K562 (cell line): ENCODE measurements around the gene NEURL1. TPM values are rescaled to one million over a fixed set of nuclear protein-coding genes. Genes with fewer than 3 reads are reported as not detected.

Experiments
- ATAC-seq: fragments of 200-7000 bp; cut with Tn5 transposase; 3 replicates; pipeline ENCODE4 v1.9.1; 2020; ENCODE audit warnings: moderate library complexity
- BruUV-seq: library from RNA; stranded (reverse); fragments of 400-500 nt; replicated peaks from 2 replicates; lab custom pipeline; 2021; lab: Mats Ljungman, UMichigan
- CTCF ChIA-PET: fragments of 300-600 bp; formaldehyde crosslinking; extraction: SDS; loops from one replicate; lab custom pipeline; 2021; ENCODE audit warnings: low intra/inter-chr PET ratio; lab: Yijun Ruan, JAX
- POLR2A ChIA-PET: fragments of 300-600, 350-650 bp; sonication (Branson Sonifier 250); formaldehyde crosslinking; extraction: SDS; loops from one replicate; lab custom pipeline; 2021; ENCODE audit warnings: antibody characterized with exemption, inconsistent platforms; lab: Yijun Ruan, JAX
- DNase-seq, 4 experiments: peaks; one replicate each; pipeline versions ENCODE4 v3.0.0 to v3.0.0-alpha.2; 2011 to 2018; ENCODE audit warnings: low spot score in 3 of 4, mixed read lengths in 3 of 4; ENCODE audit errors: extremely low read depth in 1 of 4
- FAIRE-seq: peaks from 2 replicates; lab custom pipeline; 2011; peaks lifted over from hg19 to GRCh38; lab: Jason Lieb, UNC
- H2AFZ ChIP-seq: 2 replicates; pipeline ENCODE4 v1.6.0; 2011; ENCODE audit warnings: low read depth, low read length, control low read depth, inconsistent platforms
- H3K27ac ChIP-seq: fragments of 200-600 bp; 3 replicates; pipeline ENCODE4 v1.8.0; 2011; ENCODE audit warnings: low read depth, mild to moderate bottlenecking, control low read depth, inconsistent platforms, low read length, moderate library complexity, mixed read lengths; ENCODE audit errors: extremely low read depth
- H3K27me3 ChIP-seq, 2 experiments: fragments of 300-600 bp in 1 of 2; 2 replicates in 1 of 2; 3 replicates in 1 of 2; pipeline versions ENCODE4 v1.6.0 to v1.8.0; 2011; ENCODE audit warnings: inconsistent platforms in 2 of 2, low read length in 2 of 2, mild to moderate bottlenecking in 1 of 2, mixed read lengths in 1 of 2, moderate library complexity in 1 of 2; ENCODE audit not compliant: control insufficient read depth in 2 of 2, insufficient read depth in 2 of 2
- H3K36me3 ChIP-seq: fragments of 300-600 bp; 3 replicates; pipeline ENCODE4 v1.8.0; 2011; ENCODE audit warnings: mild to moderate bottlenecking, low read length, inconsistent platforms; ENCODE audit not compliant: control insufficient read depth, insufficient read depth
- H3K4me1 ChIP-seq, 2 experiments: fragments of 200-600 bp in 1 of 2; replicated peaks in 1 of 2; 2 replicates in 1 of 2; 3 replicates in 1 of 2; pipeline versions ENCODE4 v1.5.1 to v1.8.0; 2011; ENCODE audit warnings: inconsistent platforms in 2 of 2, low read length in 2 of 2, mild to moderate bottlenecking in 1 of 2, mixed read lengths in 1 of 2, moderate library complexity in 1 of 2; ENCODE audit not compliant: control insufficient read depth in 2 of 2, insufficient read depth in 2 of 2
- H3K4me2 ChIP-seq: 2 replicates; pipeline ENCODE4 v1.6.1; 2011; ENCODE audit warnings: low read length, control low read depth, inconsistent platforms, mixed read lengths; ENCODE audit not compliant: insufficient read depth
- H3K4me3 ChIP-seq: fragments of 200-600 bp; sonication (generic), shearing (Covaris generic); 2 replicates; pipeline ENCODE4 v1.5.1; 2016; ENCODE audit warnings: control low read depth, inconsistent platforms
- H3K79me2 ChIP-seq: fragments of 200-600 bp; 3 replicates; pipeline ENCODE4 v1.8.0; 2011; ENCODE audit warnings: low read length, inconsistent platforms; ENCODE audit not compliant: control insufficient read depth, insufficient read depth
- H3K9ac ChIP-seq, 2 experiments: 2 replicates each; pipeline versions ENCODE4 v1.6.0 to v1.6.1; 2011; ENCODE audit warnings: low read depth in 2 of 2, low read length in 2 of 2, control low read depth in 1 of 2, inconsistent platforms in 1 of 2, mild to moderate bottlenecking in 1 of 2, mixed read lengths in 1 of 2; ENCODE audit not compliant: insufficient read depth in 1 of 2
- H3K9me1 ChIP-seq: one replicate; pipeline ENCODE4 v1.6.0; 2011; ENCODE audit warnings: inconsistent platforms, mild to moderate bottlenecking, low read length, moderate library complexity; ENCODE audit not compliant: control insufficient read depth, insufficient read depth
- H3K9me3 ChIP-seq: replicated peaks from 2 replicates; pipeline ENCODE4 v1.5.1; 2011; ENCODE audit warnings: low read depth, low read length, inconsistent platforms; ENCODE audit not compliant: control insufficient read depth, insufficient read depth
- H4K20me1 ChIP-seq: replicated peaks from 2 replicates; pipeline ENCODE4 v1.6.1; 2011; ENCODE audit warnings: low read length, inconsistent platforms, mixed read lengths; ENCODE audit not compliant: control insufficient read depth, insufficient read depth
- GABPB1 ChIP-seq: sonication (generic); formaldehyde crosslinking; IDR thresholded peaks from 2 replicates; pipeline ENCODE4 v1.8.0; 2022; ENCODE audit warnings: mild to moderate bottlenecking, missing genetic modification reagents
- HDAC6 ChIP-seq: IDR thresholded peaks from 2 replicates; pipeline ENCODE4 v1.6.1; 2012; ENCODE audit warnings: low read depth, mild to moderate bottlenecking, control low read depth, inconsistent platforms, low read length, moderate library complexity
- KHSRP ChIP-seq: fragments of 450-650 bp; IDR thresholded peaks from 2 replicates; pipeline ENCODE4 v1.6.1; 2017
- MAFG ChIP-seq: fragments of 450-650 bp; conservative IDR thresholded peaks from 2 replicates; pipeline ENCODE4 v1.6.1; 2016; ENCODE audit warnings: missing genetic modification characterization, missing compliant biosample characterization
- NCOA1 ChIP-seq: fragments of 450-650 bp; IDR thresholded peaks from 2 replicates; pipeline ENCODE4 v1.6.1; 2016; ENCODE audit warnings: low read depth
- TAL1 ChIP-seq: fragments of 450-650 bp; IDR thresholded peaks from 2 replicates; pipeline ENCODE4 v1.6.1; 2016; ENCODE audit warnings: mild to moderate bottlenecking
- XRCC4 ChIP-seq: IDR thresholded peaks from one replicate; pipeline ENCODE4 v1.6.1; 2011; ENCODE audit not compliant: insufficient read depth, insufficient read length; ENCODE audit errors: extremely low read depth
- ZNF584 ChIP-seq: fragments of 200-800 bp; sonication (Bioruptor generic); IDR thresholded peaks from 2 replicates; pipeline ENCODE4 v1.6.1; 2016; ENCODE audit warnings: low read depth, mild to moderate bottlenecking, missing genetic modification characterization, missing compliant biosample characterization
- WGBS: fragments of 100-300 bp; shearing (Covaris generic); methylation state at CpG from one replicate; pipeline ENCODE4 v1.1.6; 2016; ENCODE audit warnings: low coverage, mixed read lengths; ENCODE audit not compliant: insufficient coverage; ENCODE audit errors: missing lambda C conversion rate; 5-methylcytosine and 5-hydroxymethylcytosine counted together
- in situ Hi-C: fragments of 300-500 bp; cut with MboI; formaldehyde crosslinking; loops from 4 replicates; pipeline ENCODE4 v1.15.0; 2018; ENCODE audit warnings: inconsistent platforms, mixed read lengths
- intact Hi-C: fragments of 100-400 bp; cut with micrococcal nuclease; formaldehyde crosslinking; loops from 2 replicates; pipeline ENCODE4 v1.14.2; 2022
- polyA plus RNA-seq, 8 experiments: library from polyadenylated mRNA; depleted of rRNA in 4 of 8; stranded (reverse) in 5 of 8; unstranded in 3 of 8; fragments of >200 nt; fragmentation: Nextera tagmentation in 2 of 8; fragmentation: Illumina TruSeq in 1 of 8; extraction: Ambion mirVana in 2 of 8; extraction: Trizol in 1 of 8; gene quantifications; 2 replicates each; pipeline versions ENCODE4 v1.2.1 to v1.2.3, GENCODE V29; 2011 to 2014; ENCODE audit warnings: inconsistent platforms in 1 of 8, missing spikeins in 1 of 8
- total RNA-seq, 7 experiments: library from RNA; depleted of rRNA in 6 of 7; stranded (reverse); fragments of >200 nt in 6 of 7; fragmentation: Illumina TruSeq in 2 of 7; extraction: Trizol in 2 of 7; gene quantifications; 2 replicates each; pipeline versions ENCODE4 v1.2.1 to v1.2.3, GENCODE V29; 2011 to 2021; ENCODE audit warnings: low replicate concordance in 1 of 7
- TF ChIP-seq, protein P1 (sequence below), 3 experiments: fragments of 200-800 bp in 1 of 3; sonication (Bioruptor generic) in 1 of 3; sonication (generic) in 1 of 3; formaldehyde crosslinking in 1 of 3; IDR thresholded peaks; 2 replicates each; pipeline versions ENCODE4 v1.6.1 to v1.8.0; 2016 to 2022; ENCODE audit warnings: mild to moderate bottlenecking in 2 of 3, missing compliant biosample characterization in 2 of 3, missing genetic modification characterization in 2 of 3, missing genetic modification reagents in 1 of 3

NEURL1 gene
- total and polyA plus RNA-seq, 9 of the 15 experiments (the other 6 are each of a cell fraction or from before 2014, with no cell fraction given), result 0.01 to 0.45 (median 0.16) TPM; not detected in 5

- TF ChIP-seq, protein P1, sequence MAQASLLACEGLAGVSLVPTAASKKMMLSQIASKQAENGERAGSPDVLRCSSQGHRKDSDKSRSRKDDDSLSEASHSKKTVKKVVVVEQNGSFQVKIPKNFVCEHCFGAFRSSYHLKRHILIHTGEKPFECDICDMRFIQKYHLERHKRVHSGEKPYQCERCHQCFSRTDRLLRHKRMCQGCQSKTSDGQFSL (CRISPR knock-in tag; IDR thresholded peaks at IDR 0.05), result no peak
- TF ChIP-seq, protein P1 (tag; IDR thresholded peaks at IDR 0.05), result no peak
- no peak for TF ChIP-seq HDAC6
- TF ChIP-seq ZNF584 (CRISPR knock-in tag), result no peak
- no peak for TF ChIP-seq NCOA1
- no peak for TF ChIP-seq GABPB1 (CRISPR knock-in tag)
- TF ChIP-seq TAL1, result no peak
- no peak for TF ChIP-seq MAFG (tag)
- no peak for TF ChIP-seq KHSRP
These were observed 96.6 kb downstream of the NEURL1 start (continued) for GRCh38 chr10:103590060-103590459.

DNA sequence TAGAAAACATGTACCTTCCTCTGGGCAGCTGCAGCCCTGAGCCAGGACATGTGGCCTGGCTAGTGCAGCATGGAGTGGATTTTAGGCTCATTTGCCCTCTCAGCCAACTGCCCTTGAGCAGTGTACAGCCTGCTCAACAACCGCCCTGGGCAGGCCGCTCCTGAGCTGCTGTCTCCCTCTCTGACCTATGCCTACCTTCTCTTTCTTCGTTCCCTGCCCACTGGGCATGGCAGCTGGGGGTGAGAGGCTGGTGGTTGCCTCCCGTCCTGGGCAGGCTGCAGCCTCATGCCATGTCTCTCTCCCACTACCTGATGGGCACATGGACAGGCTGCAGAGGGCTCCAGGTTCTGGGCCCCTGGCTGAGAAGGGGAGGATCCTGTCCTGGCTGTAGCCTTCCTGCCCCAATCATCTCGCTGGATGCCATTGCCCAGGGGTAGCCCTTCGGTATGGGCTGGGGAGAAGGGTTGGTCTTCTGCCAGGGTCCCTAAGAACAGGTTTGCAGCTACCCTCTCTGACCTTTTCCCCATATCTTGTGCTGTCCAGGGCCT, 97.3 kb downstream of the NEURL1 start:
- no TSS peak for BruUV-seq
- no peaks in the 10 kb centered on the region for H3K9me3 ChIP-seq
- 27% methylated on average over 2 of the region's 6 CpGs for WGBS
- H3K36me3 ChIP-seq, result no peaks in the 10 kb centered on the region
- ChIA-PET POLR2A (no interaction called here), CTCF (no interaction called here)
- no peak for TF ChIP-seq XRCC4
- FAIRE-seq (no peak), ATAC-seq (no peak), DNase-seq (no peak)
- H3K27me3 ChIP-seq, result no peaks in the 10 kb centered on the region
- intact Hi-C loops (loop anchor here (5.0 kb wide), 1 partner anchor 104 kb away; no protein-coding TSS in a partner anchor), in situ Hi-C loops (loop anchor here (25.0 kb wide), 1 partner anchor 271 kb away; the partner anchor contains the start of gene SH3PXD2A)
- peak overlapping the region in 1 of 2 experiments; percentile 26; a peak in 1 of 4 replicates for H3K9ac ChIP-seq
- H2AFZ ChIP-seq, result no peak overlapping the region
- no peak overlapping the region for H3K4me2 ChIP-seq
- no peak overlapping the region for H3K4me3 ChIP-seq
- H3K79me2 ChIP-seq, result no peaks in the 10 kb centered on the region
- no peaks in the 10 kb centered on the region for H3K9me1 ChIP-seq
- no peaks in the 10 kb centered on the region for H4K20me1 ChIP-seq
- H3K4me1 ChIP-seq, result no peaks in the 10 kb centered on the region; a peak in 2 of 5 replicates
- H3K27ac ChIP-seq, result no peak overlapping the region
